Activated CD4-positive, alpha-beta T cell treated with anti-CD3 and anti-CD28 coated beads, Interleukin-2, amount 10 ng/mL, durations not matched to agents 7 days and 5 days (primary cell): Measurements from ENCODE around the gene NUCB2. TPM values are rescaled to one million over a fixed set of nuclear protein-coding genes. Genes with fewer than 3 reads are reported as not detected.
A peak's percentile ranks its signal among the peaks of the same experiment; 100 is the strongest.
"Not testable (repeated sequence)": the region's sequence is repeated elsewhere in the genome, so short reads cannot be mapped to it uniquely, and the experiment has no call there.

Experiments used
- CTCF ChIA-PET: fragments of 350-600 bp; sonication (Branson Sonifier 250); formaldehyde crosslinking; loops from one replicate; lab custom pipeline; 2021; ENCODE audit warnings: antibody characterized with exemption; lab: Charles Lee
- POLR2A ChIA-PET: fragments of 350-600 bp; sonication (Branson Sonifier 250); formaldehyde crosslinking; loops from one replicate; lab custom pipeline; 2021; ENCODE audit warnings: antibody characterized with exemption; lab: Charles Lee
- DNase-seq: peaks from one replicate; pipeline ENCODE4 v3.0.0-alpha.2; 2020
- H3K27ac Mint-ChIP-seq: one replicate; pipeline ENCODE4 v1.8.0; 2021; ENCODE audit warnings: mild to moderate bottlenecking, moderate library complexity, mixed read lengths
- H3K27me3 Mint-ChIP-seq: one replicate; pipeline ENCODE4 v1.8.0; 2021; ENCODE audit warnings: mixed read lengths
- H3K36me3 Mint-ChIP-seq: one replicate; pipeline ENCODE4 v1.8.0; 2021; ENCODE audit warnings: low read depth, mixed read lengths
- H3K4me1 Mint-ChIP-seq: one replicate; pipeline ENCODE4 v1.8.0; 2021; ENCODE audit warnings: mixed read lengths
- H3K4me3 Mint-ChIP-seq: one replicate; pipeline ENCODE4 v1.8.0; 2021; ENCODE audit warnings: mild to moderate bottlenecking, moderate library complexity, mixed read lengths
- H3K9me3 Mint-ChIP-seq: one replicate; pipeline ENCODE4 v1.8.0; 2021; ENCODE audit warnings: mixed read lengths
- total RNA-seq, 2 experiments: library from RNA; stranded (reverse); gene quantifications; one replicate each; pipeline ENCODE4 v1.2.3, GENCODE V29; 2021

Gene NUCB2
- total RNA-seq, 2 experiments from 2014 or later = 161 to 180 TPM

DNA sequence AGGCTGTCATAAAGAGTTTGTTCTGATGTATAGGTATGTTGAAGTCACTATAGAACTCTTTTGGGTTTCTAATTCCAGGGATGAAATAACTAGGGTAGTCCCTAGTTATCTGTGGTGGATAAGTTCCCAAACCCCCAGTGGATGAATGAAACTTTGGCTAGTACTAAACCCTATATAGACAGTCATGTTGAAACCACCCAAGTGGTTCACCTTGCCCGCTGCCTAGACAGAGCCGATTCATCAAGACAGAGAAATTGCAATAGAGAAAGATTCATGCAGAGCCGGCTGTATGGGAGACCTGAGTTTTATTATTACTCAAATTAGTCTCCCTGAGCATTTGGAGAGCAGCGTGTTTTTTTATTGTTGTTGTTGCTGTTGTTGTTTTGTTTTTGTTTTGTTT, 23.8 kb upstream of the NUCB2 start:
- no peak overlapping the region for H3K4me3 Mint-ChIP-seq
- ChIA-PET CTCF (interaction anchor here (0.8 kb wide), 1 partner anchor 11 kb away, joined by 3 read pairs; no protein-coding TSS in a partner anchor), POLR2A (no interaction called here)
- no peak overlapping the region for H3K27ac Mint-ChIP-seq
- no peaks in the 10 kb centered on the region for H3K36me3 Mint-ChIP-seq
- H3K9me3 Mint-ChIP-seq = no peaks in the 10 kb centered on the region
- H3K4me1 Mint-ChIP-seq = peaks cover 11% of the 10 kb centered on the region
- no peak for DNase-seq
- H3K27me3 Mint-ChIP-seq = peaks cover 15% of the 10 kb centered on the region

DNA sequence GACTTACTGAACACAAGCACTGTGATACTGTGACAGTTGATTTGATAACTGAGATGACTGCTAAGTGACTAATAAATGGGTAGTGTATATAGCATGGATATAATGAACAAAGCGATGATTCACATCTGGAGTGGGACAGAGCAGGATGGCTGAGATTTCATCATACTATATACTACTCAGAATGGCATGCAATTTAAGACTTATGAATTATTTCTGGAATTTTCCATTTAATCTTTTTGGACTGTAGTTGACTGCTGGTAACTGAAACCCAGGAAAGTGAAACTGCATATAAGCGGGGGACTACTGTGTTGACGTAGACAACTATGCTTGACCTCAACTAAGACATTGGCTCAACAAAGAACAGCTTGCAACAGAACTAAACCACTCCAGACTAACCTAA, 20.0 kb upstream of the NUCB2 start:
- H3K36me3 Mint-ChIP-seq = no peaks in the 10 kb centered on the region
- H3K4me1 Mint-ChIP-seq = peaks cover 11% of the 10 kb centered on the region
- H3K27ac Mint-ChIP-seq = no peak overlapping the region
- CTCF ChIA-PET = interaction anchor here (0.8 to 1.7 kb wide), 2 partner anchors 19 to 24 kb away, joined by 3 read pairs; no protein-coding TSS in a partner anchor
- H3K9me3 Mint-ChIP-seq = no peaks in the 10 kb centered on the region
- POLR2A ChIA-PET = no interaction called here
- DNase-seq = no peak
- peaks cover 9% of the 10 kb centered on the region for H3K27me3 Mint-ChIP-seq
- H3K4me3 Mint-ChIP-seq = no peak overlapping the region

DNA sequence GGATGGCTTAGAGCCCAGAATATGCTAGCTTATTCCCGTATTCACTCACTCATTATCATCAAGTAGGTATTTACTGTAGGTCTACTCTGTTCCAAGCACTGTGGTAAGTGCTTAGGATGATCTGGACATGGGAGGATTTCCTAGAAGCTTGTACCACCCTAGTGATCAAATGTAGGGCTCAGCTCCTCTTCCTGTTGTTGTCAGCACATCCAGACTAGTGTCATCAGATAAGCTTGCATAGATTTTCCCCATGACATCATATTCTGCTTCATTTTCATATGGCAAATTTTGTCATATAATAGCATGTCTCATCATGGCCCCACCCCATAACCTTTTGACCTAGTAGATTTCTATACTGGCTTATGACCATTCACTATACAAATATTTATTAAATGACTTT, 19.3 kb upstream of the NUCB2 start:
- POLR2A ChIA-PET = no interaction called here
- CTCF ChIA-PET = interaction anchor here (0.6 to 1.7 kb wide), 2 partner anchors 21 to 23 kb away, joined by 3 read pairs; no protein-coding TSS in a partner anchor
- DNase-seq = no peak
- Mint-ChIP-seq H3K36me3 (no peaks in the 10 kb centered on the region), H3K9me3 (no peaks in the 10 kb centered on the region), H3K4me3 (no peak overlapping the region), H3K4me1 (peaks cover 11% of the 10 kb centered on the region), H3K27ac (no peak overlapping the region), H3K27me3 (peaks cover 9% of the 10 kb centered on the region)

DNA sequence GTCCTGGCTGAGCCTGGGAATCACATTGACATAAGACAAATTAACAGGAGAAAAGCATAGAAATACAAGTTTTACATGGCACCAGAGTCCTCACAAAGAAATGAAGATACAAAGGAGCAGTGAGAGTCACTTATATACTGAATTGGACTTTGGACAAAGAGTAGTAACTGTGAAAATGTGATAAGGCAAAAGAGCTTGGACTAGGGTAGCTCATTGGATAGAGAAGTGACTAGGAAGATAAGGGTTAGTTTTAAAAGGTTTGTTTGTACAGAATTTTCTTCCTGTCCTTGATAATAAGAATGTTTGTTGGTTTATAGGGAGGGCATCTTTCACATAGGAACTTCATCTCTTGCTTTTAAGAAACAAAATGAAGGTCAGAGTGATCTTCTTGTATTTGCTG, 17.9 kb upstream of the NUCB2 start:
- DNase-seq = no peak
- H3K36me3 Mint-ChIP-seq = no peaks in the 10 kb centered on the region
- CTCF ChIA-PET = no interaction called here
- peaks cover 12% of the 10 kb centered on the region for H3K4me1 Mint-ChIP-seq
- H3K9me3 Mint-ChIP-seq = no peaks in the 10 kb centered on the region
- POLR2A ChIA-PET = no interaction called here
- H3K27ac Mint-ChIP-seq = no peak overlapping the region
- H3K4me3 Mint-ChIP-seq = no peak overlapping the region
- H3K27me3 Mint-ChIP-seq = peaks cover 8% of the 10 kb centered on the region

DNA sequence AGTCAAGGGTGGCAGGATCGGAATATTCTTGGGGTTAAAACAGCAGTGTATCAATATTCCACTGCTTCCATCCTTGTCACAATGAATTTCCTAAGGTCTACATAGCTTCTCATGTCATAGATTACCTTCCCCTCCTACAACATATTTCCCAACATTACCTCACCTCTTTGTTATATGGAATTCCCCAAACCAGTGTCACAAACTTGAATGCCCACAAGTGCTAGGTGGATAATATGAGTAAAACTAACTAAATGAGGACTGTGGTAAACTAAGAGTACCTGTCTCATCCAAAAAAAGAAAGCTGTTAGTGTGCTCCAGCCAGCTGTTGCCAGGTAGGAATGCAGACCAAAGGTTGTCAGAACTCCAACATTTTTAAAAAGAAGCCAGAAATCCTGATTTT, 17.0 kb upstream of the NUCB2 start:
- DNase-seq = no peak
- ChIA-PET CTCF (interaction anchor here (0.6 kb wide), 1 partner anchor 29 kb away, joined by 3 read pairs; no protein-coding TSS in a partner anchor), POLR2A (no interaction called here)
- Mint-ChIP-seq H3K4me1 (peaks cover 12% of the 10 kb centered on the region), H3K4me3 (no peak overlapping the region), H3K27ac (no peak overlapping the region), H3K9me3 (no peaks in the 10 kb centered on the region), H3K36me3 (no peaks in the 10 kb centered on the region), H3K27me3 (peaks cover 11% of the 10 kb centered on the region)

DNA sequence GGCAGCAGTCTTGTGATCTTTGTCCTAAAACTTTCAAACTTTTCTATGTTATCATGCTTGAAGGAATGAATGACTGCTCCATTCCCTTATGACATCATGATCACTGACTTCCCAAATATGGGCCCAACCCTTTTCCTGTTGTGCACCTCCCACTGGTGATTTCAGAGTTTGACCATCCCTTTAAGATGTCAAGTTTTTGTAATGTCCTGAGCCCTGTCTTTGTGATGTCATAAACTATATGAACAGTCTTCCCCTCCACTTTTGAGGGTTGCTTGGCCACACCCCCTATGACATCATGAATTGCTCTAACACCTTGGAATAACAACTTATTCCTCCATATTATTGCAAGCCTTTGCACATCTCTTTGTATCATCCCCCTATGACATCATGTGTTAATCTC, 16.5 kb upstream of the NUCB2 start:
- peaks cover 12% of the 10 kb centered on the region for H3K4me1 Mint-ChIP-seq
- no peaks in the 10 kb centered on the region for H3K9me3 Mint-ChIP-seq

DNA sequence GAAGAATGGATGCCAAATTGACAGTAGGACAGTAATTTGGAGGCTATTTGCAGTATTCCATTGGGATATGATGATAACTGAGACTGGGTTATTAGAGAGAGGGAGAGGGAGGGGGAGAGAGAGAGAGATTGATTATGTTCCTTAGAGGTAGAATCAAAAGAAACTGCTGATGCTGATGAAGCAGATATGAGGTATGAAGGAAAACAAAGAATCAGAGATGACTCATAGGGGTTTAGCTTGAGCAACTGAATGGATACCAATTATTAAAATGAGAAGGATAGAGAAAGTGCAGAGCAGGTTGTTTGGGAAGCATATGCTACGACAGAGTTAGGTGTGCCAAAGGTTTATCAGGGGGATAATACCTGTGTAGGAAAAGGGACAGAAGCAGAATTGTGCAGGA, 12.8 kb upstream of the NUCB2 start:
- Mint-ChIP-seq H3K9me3 (no peaks in the 10 kb centered on the region), H3K4me3 (no peak overlapping the region), H3K27me3 (peaks cover 22% of the 10 kb centered on the region), H3K36me3 (no peaks in the 10 kb centered on the region), H3K27ac (no peak overlapping the region), H3K4me1 (peaks cover 21% of the 10 kb centered on the region)
- DNase-seq = no peak
- POLR2A ChIA-PET = no interaction called here
- CTCF ChIA-PET = interaction anchor here (0.7 kb wide), 1 partner anchor 12 kb away, joined by 3 read pairs; no protein-coding TSS in a partner anchor

More for the DNA sequence above, 16.5 kb upstream of the NUCB2 start:
- Mint-ChIP-seq H3K27ac (no peak overlapping the region), H3K36me3 (no peaks in the 10 kb centered on the region), H3K4me3 (no peak overlapping the region), H3K27me3 (peaks cover 13% of the 10 kb centered on the region)
- CTCF ChIA-PET = no interaction called here
- POLR2A ChIA-PET = no interaction called here
- DNase-seq = no peak

DNA sequence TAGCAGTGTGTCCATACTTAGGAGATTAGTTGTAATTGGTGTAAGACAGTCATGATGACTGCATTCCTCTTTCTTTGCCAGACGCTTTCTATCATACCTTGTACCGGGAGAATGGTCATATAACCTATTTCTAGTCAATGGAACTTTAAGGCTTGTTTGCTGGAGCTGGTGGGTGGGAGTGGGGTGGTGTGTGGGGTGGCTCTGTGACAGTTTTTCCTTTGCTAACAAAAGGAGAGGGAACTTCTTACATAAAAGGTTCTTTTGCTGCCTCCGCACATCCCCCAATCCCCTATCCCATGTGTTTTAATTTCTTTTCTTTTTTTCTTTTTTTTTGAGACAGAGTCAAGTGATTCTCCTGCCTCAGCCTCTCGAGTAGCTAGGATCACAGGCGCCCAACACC, 9.8 kb upstream of the NUCB2 start:
- Mint-ChIP-seq H3K9me3 (no peaks in the 10 kb centered on the region), H3K4me3 (no peak overlapping the region), H3K27ac (no peak overlapping the region), H3K27me3 (peaks cover 28% of the 10 kb centered on the region), H3K4me1 (peaks cover 25% of the 10 kb centered on the region), H3K36me3 (no peaks in the 10 kb centered on the region)
- CTCF ChIA-PET = interaction anchor here (0.6 to 0.7 kb wide), 3 partner anchors 8 to 722 kb away, joined by 4 read pairs; no protein-coding TSS in a partner anchor
- DNase-seq = no peak
- POLR2A ChIA-PET = no interaction called here

DNA sequence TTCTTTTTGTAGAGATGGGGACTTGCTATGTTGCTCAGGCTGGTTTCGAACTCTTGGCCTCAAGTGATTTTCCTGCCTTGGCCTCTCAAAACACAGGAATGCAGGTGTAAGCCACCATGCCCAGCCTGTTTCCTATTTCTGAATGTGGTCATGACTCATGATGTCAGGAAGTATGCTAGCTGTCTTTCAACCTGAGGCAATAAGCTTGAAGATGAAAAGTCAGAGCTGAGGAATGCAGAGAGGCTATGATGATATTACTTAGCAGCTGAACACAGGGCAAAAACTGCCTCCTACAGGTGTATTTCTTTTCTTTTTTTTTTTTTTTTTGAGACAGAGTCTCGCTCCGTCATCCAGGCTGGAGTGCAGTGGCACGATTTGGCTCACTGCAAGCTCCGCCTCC, 9.0 kb upstream of the NUCB2 start:
- H3K36me3 Mint-ChIP-seq = no peaks in the 10 kb centered on the region
- peaks cover 28% of the 10 kb centered on the region for H3K27me3 Mint-ChIP-seq
- no peak overlapping the region for H3K4me3 Mint-ChIP-seq
- H3K4me1 Mint-ChIP-seq = peaks cover 26% of the 10 kb centered on the region
- ChIA-PET POLR2A (no interaction called here), CTCF (interaction anchor here (0.6 to 1.1 kb wide), 2 partner anchors 41 to 721 kb away, joined by 3 to 4 read pairs; no protein-coding TSS in a partner anchor)
- peak; percentile 14 for DNase-seq
- no peaks in the 10 kb centered on the region for H3K9me3 Mint-ChIP-seq
- no peak overlapping the region for H3K27ac Mint-ChIP-seq

DNA sequence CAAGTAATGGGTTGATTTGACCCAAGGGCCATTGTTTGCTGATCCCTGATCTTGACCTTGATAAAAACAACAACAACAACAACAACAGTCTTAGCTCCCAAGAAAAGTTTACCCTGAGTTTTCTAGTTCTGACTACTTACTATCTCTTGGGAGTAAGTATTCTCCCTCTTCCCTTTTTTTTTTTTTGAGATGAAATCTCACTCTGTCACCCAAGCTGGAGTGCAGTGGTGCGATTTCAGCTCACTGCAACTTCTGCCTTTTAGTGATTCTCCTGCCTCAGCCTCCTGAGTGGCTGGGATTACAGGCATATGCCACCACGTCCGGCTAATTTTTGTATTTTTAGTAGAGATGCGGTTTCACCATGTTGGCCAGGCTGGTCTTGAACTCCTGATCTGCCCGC, 8.0 kb upstream of the NUCB2 start:
- POLR2A ChIA-PET, H3K36me3 Mint-ChIP-seq, H3K9me3 Mint-ChIP-seq, DNase-seq, H3K27ac Mint-ChIP-seq, H3K4me3 Mint-ChIP-seq: not testable (repeated sequence)
- Mint-ChIP-seq H3K27me3 (peaks cover 31% of the 10 kb centered on the region), H3K4me1 (peaks cover 33% of the 10 kb centered on the region)
- CTCF ChIA-PET = interaction anchor here (0.6 to 1.2 kb wide), 4 partner anchors 9 to 463 kb away, joined by 3 to 5 read pairs (median 3); no protein-coding TSS in a partner anchor

DNA sequence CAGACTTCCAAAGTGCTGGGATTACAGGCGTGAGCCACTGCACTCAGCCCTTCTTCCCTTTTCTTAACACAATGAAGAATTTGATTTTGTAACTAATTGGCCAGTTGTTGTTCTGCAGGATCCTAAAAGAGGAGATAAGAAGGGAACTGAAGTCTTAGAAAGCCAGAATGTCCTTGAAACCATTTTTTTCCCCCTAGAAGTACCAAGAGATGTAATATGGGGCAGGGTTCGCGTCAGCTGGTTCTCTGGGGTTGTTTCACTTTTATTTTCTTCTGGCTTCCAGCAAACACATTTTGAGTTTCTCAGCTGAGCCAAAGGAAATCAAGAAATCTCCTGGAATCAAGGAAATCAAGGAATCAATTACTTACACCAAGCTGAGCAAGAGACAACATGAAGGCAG, 7.6 kb upstream of the NUCB2 start:
- POLR2A ChIA-PET = no interaction called here
- no peak overlapping the region for H3K27ac Mint-ChIP-seq

DNA sequence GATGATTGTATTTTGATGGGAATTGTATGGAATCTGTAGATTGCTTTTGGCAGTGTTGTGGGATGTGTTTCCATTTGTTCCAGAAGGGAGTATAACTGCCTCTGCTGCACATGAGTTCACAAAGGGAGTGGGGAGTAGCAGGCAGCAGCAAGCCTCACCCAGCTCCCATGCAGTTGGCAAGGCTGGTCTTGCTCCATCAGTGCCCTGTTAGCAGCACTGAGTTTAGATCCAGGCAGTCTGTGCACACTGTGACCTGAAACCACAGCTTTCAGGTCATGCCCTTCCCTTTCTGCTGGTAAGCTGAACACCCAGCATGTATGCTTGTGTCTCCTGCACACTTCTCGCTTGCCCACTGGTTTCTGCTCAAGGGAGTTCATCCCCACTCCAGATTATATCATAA, 3.7 kb upstream of the NUCB2 start:
- H3K4me3 Mint-ChIP-seq = no peak overlapping the region
- DNase-seq = no peak
- no peaks in the 10 kb centered on the region for H3K9me3 Mint-ChIP-seq
- H3K4me1 Mint-ChIP-seq = peaks cover 50% of the 10 kb centered on the region
- H3K36me3 Mint-ChIP-seq = peaks cover 4% of the 10 kb centered on the region
- ChIA-PET CTCF (interaction anchor here (0.9 to 1.2 kb wide), 3 partner anchors 10 to 114 kb away, joined by 3 to 7 read pairs (median 4); no protein-coding TSS in a partner anchor), POLR2A (no interaction called here)
- H3K27me3 Mint-ChIP-seq = peaks cover 11% of the 10 kb centered on the region
- H3K27ac Mint-ChIP-seq = no peak overlapping the region

More for the DNA sequence above, 7.6 kb upstream of the NUCB2 start:
- Mint-ChIP-seq H3K36me3 (no peaks in the 10 kb centered on the region), H3K9me3 (no peaks in the 10 kb centered on the region), H3K4me1 (peaks cover 36% of the 10 kb centered on the region), H3K27me3 (peaks cover 28% of the 10 kb centered on the region), H3K4me3 (no peak overlapping the region)
- no peak for DNase-seq
- CTCF ChIA-PET = interaction anchor here (0.6 to 1.2 kb wide), 4 partner anchors 9 to 462 kb away, joined by 3 to 5 read pairs (median 3); no protein-coding TSS in a partner anchor

DNA sequence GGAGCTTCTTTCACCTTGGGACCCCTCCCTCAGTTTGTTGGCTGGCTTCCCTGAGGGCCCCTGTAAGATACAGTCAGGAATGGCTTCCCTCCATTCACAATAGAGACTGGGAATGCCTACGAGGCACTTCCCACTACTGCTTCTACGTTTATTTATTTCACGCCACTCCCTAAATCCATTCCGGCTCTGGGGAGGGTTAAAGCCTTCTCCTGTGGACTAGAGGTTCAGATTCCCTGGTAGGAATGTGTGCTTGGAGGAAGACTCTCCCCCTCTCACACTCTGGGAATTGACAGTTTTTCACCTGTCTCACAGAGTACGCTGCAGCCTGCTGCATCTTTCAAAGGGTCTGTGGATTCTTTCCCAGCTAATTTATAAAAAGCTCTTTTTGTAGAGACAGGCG, 3.3 kb upstream of the NUCB2 start:
- ChIA-PET POLR2A (no interaction called here), CTCF (interaction anchor here (0.9 to 1.2 kb wide), 2 partner anchors 10 to 26 kb away, joined by 4 to 7 read pairs; no protein-coding TSS in a partner anchor)
- DNase-seq = no peak
- Mint-ChIP-seq H3K36me3 (peaks cover 4% of the 10 kb centered on the region), H3K27ac (no peak overlapping the region), H3K4me3 (no peak overlapping the region), H3K9me3 (no peaks in the 10 kb centered on the region), H3K27me3 (peaks cover 11% of the 10 kb centered on the region), H3K4me1 (peaks cover 48% of the 10 kb centered on the region)
